DOHH2 (cell line): ENCODE measurements around the gene MLXIP.

Experiments used
- H3F3A ChIP-seq: fragments of 200-600 bp; sonication (generic), shearing (Covaris generic); 2 replicates; pipeline ENCODE4 v1.6.0; 2016; ENCODE audit warnings: antibody characterized with exemption, mild to moderate bottlenecking; ENCODE audit not compliant: control insufficient read depth, insufficient read depth
- H3K27ac ChIP-seq: fragments of 200-600 bp; sonication (generic); 2 replicates; pipeline ENCODE4 v1.5.1; 2014; ENCODE audit warnings: low read depth, mild to moderate bottlenecking, low read length, moderate library complexity
- H3K27me3 ChIP-seq: fragments of 200-600 bp; sonication (generic); 2 replicates; pipeline ENCODE4 v1.6.1; 2014; ENCODE audit warnings: mild to moderate bottlenecking, low read length, mixed read lengths; ENCODE audit not compliant: control insufficient read depth
- H3K36me3 ChIP-seq: fragments of 200-600 bp; sonication (generic); 2 replicates; pipeline ENCODE4 v1.6.1; 2014; ENCODE audit warnings: mild to moderate bottlenecking, low read length, moderate library complexity, mixed read lengths; ENCODE audit not compliant: control insufficient read depth
- H3K4me1 ChIP-seq: fragments of 200-600 bp; sonication (generic); 2 replicates; pipeline ENCODE4 v1.6.1; 2014; ENCODE audit warnings: mild to moderate bottlenecking, low read length, mixed read lengths; ENCODE audit not compliant: control insufficient read depth
- H3K4me2 ChIP-seq: fragments of 200-600 bp; sonication (generic); 2 replicates; pipeline ENCODE4 v1.6.0; 2014; ENCODE audit warnings: mild to moderate bottlenecking, low read length, moderate library complexity
- H3K4me3 ChIP-seq: fragments of 200-600 bp; sonication (generic); 2 replicates; pipeline ENCODE4 v1.5.1; 2014; ENCODE audit warnings: mild to moderate bottlenecking, low read length, mixed read lengths
- H3K79me2 ChIP-seq: fragments of 200-600 bp; sonication (generic); 2 replicates; pipeline ENCODE4 v1.6.1; 2014; ENCODE audit warnings: mild to moderate bottlenecking, low read length, mixed read lengths; ENCODE audit not compliant: control insufficient read depth
- H3K9me2 ChIP-seq: fragments of 200-600 bp; sonication (generic); replicated peaks from 2 replicates; pipeline ENCODE4 v1.6.1; 2014; ENCODE audit warnings: mild to moderate bottlenecking, low read length, mixed read lengths; ENCODE audit not compliant: control insufficient read depth
- H3K9me3 ChIP-seq: fragments of 200-600 bp; sonication (generic); 2 replicates; pipeline ENCODE4 v1.6.1; 2014; ENCODE audit warnings: antibody characterized with exemption, low read length, mixed read lengths; ENCODE audit not compliant: control insufficient read depth, insufficient read depth
- H4K20me1 ChIP-seq: fragments of 200-600 bp; sonication (generic); 2 replicates; pipeline ENCODE4 v1.6.0; 2014; ENCODE audit warnings: low read depth, mild to moderate bottlenecking, antibody characterized with exemption, low read length, moderate library complexity; ENCODE audit not compliant: control insufficient read depth, insufficient read depth
- EZH2phosphoT487 ChIP-seq: fragments of 200-600 bp; sonication (generic); IDR thresholded peaks from 2 replicates; pipeline ENCODE4 v1.6.1; 2017; ENCODE audit warnings: borderline replicate concordance, mild to moderate bottlenecking, antibody characterized with exemption, low read length, moderate library complexity, mixed read lengths
- TF ChIP-seq, protein P1 (sequence below): fragments of 200-600 bp; sonication (generic); IDR thresholded peaks from one replicate; pipeline ENCODE4 v1.5.1; 2014; ENCODE audit warnings: antibody characterized with exemption, mild to moderate bottlenecking, low read depth, low read length; ENCODE audit not compliant: poor library complexity, severe bottlenecking

MLXIP gene

DNA sequence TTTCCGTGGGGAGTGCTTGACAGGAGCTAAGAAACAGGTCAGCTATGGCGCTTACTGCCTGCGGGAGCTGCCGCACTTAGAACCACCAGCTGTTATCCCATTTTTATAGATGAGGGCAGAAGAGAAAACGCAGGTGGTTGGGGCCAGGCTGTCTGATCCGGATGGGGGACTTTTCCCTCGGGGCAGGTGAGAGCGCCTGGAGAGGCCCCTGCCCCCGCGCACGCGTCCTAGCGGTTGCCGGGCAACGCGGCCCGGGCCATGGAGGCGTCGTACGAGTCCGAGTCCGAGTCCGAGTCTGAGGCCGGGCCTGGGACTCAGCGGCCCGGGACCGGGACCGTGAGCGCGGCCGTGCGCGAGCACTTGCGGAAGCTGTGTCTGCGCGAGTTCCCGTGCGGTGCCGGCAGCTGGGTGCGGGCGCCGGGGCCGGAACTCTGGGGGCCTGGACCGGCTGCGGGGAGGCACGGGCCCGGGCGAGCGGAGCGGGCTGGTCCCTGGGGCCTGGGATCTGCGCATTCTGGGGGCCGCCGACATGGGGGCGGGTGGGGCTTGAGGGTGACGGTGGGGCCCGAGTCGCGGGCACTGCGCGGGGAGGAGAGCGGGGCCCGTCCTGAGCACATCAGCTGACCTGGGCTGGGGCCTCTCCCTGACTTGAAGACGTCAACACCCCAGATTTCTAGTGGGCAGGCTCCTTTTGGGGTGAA, 104.5 kb downstream of the MLXIP start, which contains the start of gene LRRC43:
Gene LRRC43 (plus strand): TSS at position 237 of the 701 bp plus-strand sequence. CDS start 22 bp downstream, at position 259.
- TF ChIP-seq, protein P1, sequence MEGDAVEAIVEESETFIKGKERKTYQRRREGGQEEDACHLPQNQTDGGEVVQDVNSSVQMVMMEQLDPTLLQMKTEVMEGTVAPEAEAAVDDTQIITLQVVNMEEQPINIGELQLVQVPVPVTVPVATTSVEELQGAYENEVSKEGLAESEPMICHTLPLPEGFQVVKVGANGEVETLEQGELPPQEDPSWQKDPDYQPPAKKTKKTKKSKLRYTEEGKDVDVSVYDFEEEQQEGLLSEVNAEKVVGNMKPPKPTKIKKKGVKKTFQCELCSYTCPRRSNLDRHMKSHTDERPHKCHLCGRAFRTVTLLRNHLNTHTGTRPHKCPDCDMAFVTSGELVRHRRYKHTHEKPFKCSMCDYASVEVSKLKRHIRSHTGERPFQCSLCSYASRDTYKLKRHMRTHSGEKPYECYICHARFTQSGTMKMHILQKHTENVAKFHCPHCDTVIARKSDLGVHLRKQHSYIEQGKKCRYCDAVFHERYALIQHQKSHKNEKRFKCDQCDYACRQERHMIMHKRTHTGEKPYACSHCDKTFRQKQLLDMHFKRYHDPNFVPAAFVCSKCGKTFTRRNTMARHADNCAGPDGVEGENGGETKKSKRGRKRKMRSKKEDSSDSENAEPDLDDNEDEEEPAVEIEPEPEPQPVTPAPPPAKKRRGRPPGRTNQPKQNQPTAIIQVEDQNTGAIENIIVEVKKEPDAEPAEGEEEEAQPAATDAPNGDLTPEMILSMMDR = no peak
- no peak for TF ChIP-seq EZH2phosphoT487
- H3K4me3 ChIP-seq = peak within 1 kb of the TSS; percentile 27

DNA sequence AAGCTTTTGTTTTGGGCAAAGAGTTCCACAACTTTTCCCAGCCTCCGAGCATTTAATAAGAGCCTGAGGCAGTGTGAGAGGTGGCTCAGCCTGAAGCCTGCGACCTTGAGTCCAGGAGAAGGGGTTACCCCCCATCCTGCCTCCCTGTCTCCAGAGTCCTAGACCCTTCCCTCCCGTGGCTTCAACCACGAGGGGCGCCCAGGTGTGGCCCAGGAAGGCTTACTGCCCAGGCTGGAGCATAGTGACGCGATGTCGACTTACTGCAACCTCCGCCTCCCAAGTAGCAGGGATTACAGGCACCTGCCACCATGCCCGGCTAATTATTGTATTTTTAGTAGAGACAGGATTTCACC, 105.0 kb downstream of the MLXIP start:
- no peaks in the 10 kb centered on the region for H3K79me2 ChIP-seq
- H3K4me2 ChIP-seq = peak overlapping the region; percentile 52
- no peak overlapping the region for H3K4me3 ChIP-seq

More for the DNA sequence above, 104.5 kb downstream of the MLXIP start, which contains the start of gene LRRC43:
- H3K9me2 ChIP-seq = no peaks in the 10 kb centered on the region
- no peaks in the 10 kb centered on the region for H3F3A ChIP-seq
- no peaks in the 10 kb centered on the region for H4K20me1 ChIP-seq
- H3K27me3 ChIP-seq = peaks cover 16% of the 10 kb centered on the region
- peaks cover 18% of the 10 kb centered on the region for H3K4me1 ChIP-seq
- H3K79me2 ChIP-seq = no peaks in the 10 kb centered on the region
- H3K27ac ChIP-seq = no peak within 1 kb of the TSS
- peak within 1 kb of the TSS; percentile 52 for H3K4me2 ChIP-seq
- no peaks in the 10 kb centered on the region for H3K9me3 ChIP-seq
- no peaks in the 10 kb centered on the region for H3K36me3 ChIP-seq

DNA sequence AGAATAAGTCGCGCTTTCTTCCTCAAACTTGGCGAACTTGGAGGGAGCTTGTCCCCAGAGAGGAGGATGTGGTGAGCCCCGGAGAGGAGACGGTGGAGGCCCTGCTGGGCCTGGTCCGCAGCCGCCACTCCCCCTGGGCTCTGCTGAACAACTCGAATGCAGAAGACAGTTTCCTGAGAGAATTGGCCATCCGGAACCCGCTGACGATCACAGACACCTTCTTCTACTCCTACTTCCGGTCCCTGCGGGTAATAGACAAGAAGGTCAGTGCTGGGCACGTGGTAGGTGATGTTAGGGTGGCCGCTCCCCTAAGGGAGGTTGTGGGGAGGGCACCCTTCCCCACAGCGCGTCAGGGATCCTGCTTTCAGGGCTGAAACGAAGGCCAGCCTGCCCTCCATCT, 106.0 kb downstream of the MLXIP start:
- no peak overlapping the region for H3K27ac ChIP-seq
- no peaks in the 10 kb centered on the region for H3K9me3 ChIP-seq
- no peaks in the 10 kb centered on the region for H3F3A ChIP-seq
- no peaks in the 10 kb centered on the region for H4K20me1 ChIP-seq
- H3K4me2 ChIP-seq = peak overlapping the region; percentile 26
- H3K4me1 ChIP-seq = peaks cover 18% of the 10 kb centered on the region
- H3K79me2 ChIP-seq = no peaks in the 10 kb centered on the region
- H3K4me3 ChIP-seq = no peak overlapping the region
- peaks cover 16% of the 10 kb centered on the region for H3K27me3 ChIP-seq
- TF ChIP-seq, protein P1 = no peak
- TF ChIP-seq EZH2phosphoT487 = no peak
- no peaks in the 10 kb centered on the region for H3K9me2 ChIP-seq
- no peaks in the 10 kb centered on the region for H3K36me3 ChIP-seq

More for the DNA sequence above, 105.0 kb downstream of the MLXIP start:
- H3K9me3 ChIP-seq = no peaks in the 10 kb centered on the region
- TF ChIP-seq, protein P1 = no peak
- TF ChIP-seq EZH2phosphoT487 = no peak
- H3F3A ChIP-seq = no peaks in the 10 kb centered on the region
- H3K4me1 ChIP-seq = peaks cover 18% of the 10 kb centered on the region
- no peaks in the 10 kb centered on the region for H4K20me1 ChIP-seq
- H3K36me3 ChIP-seq = no peaks in the 10 kb centered on the region
- H3K9me2 ChIP-seq = no peaks in the 10 kb centered on the region
- peaks cover 16% of the 10 kb centered on the region for H3K27me3 ChIP-seq
- no peak overlapping the region for H3K27ac ChIP-seq
